Spleen (tissue), 7 donors: ENCODE measurements around the gene GNG7.

Experiments used
- CTCF ChIP-seq, 11 experiments: fragments of 200-600 bp in 7 of 11; fragments of 450-650 bp in 4 of 11; sonication (generic) in 4 of 11; IDR thresholded peaks in 8 of 11; conservative IDR thresholded peaks in 3 of 11; 1 replicate in 7 of 11; 2 replicates in 4 of 11; pipeline versions ENCODE4 v1.4.0 to v1.8.0; 2016 to 2021; ENCODE audit warnings: antibody characterized with exemption in 11 of 11, inconsistent platforms in 4 of 11, mild to moderate bottlenecking in 1 of 11
- POLR2AphosphoS5 ChIP-seq, 3 donors: sonication (generic); formaldehyde crosslinking; IDR thresholded peaks; one replicate each; pipeline ENCODE4 v1.5.1; 2017; ENCODE audit warnings: antibody characterized with exemption in 3 of 3
- donor health status: DM: no; HTN: no; CAD: no; lungs with moderate emphysema.
- donor health status: DM: no; HTN: no; CAD: no.
- donor health status: DM: no; HTN: no; CAD: no.

GRCh38 chr19:2475018-2475701 is 227.3 kb downstream of the GNG7 start:
- TF ChIP-seq POLR2AphosphoS5 (IDR thresholded peaks at IDR 0.05): no peak
- no peak for TF ChIP-seq CTCF (IDR thresholded peaks at IDR 0.05 in 8 of 11, conservative IDR thresholded peaks at IDR 0.05 in 3 of 11)
